GM23338 (cell line): ENCODE results near the gene CDC45. TPM values are rescaled to one million over a fixed set of nuclear protein-coding genes. Genes with fewer than 3 reads are reported as not detected.

Experiments used
- ATAC-seq: fragments of 200-7000 bp; cut with Tn5 transposase; 3 replicates; pipeline ENCODE4 v1.9.1; 2020
- DNase-seq: peaks from one replicate; pipeline ENCODE4 v3.0.0-alpha.2; 2015; ENCODE audit warnings: low spot score
- H2AFZ ChIP-seq: fragments of 200-600 bp; sonication (generic); 2 replicates; pipeline ENCODE4 v1.8.0; 2016; ENCODE audit warnings: antibody characterized with exemption, mild to moderate bottlenecking, moderate library complexity
- H3F3A ChIP-seq: fragments of 200-600 bp; sonication (generic); replicated peaks from 2 replicates; pipeline ENCODE4 v1.8.0; 2017; ENCODE audit warnings: antibody characterized with exemption, mixed run types, low read depth
- H3K27ac ChIP-seq: fragments of 200-600 bp; sonication (generic); 2 replicates; pipeline ENCODE4 v1.6.1; 2016; ENCODE audit warnings: low read depth
- H3K27me3 ChIP-seq: fragments of 200-600 bp; sonication (generic); 2 replicates; pipeline ENCODE4 v1.8.0; 2016; ENCODE audit warnings: mild to moderate bottlenecking, mixed run types, moderate library complexity; ENCODE audit not compliant: insufficient read depth
- H3K36me3 ChIP-seq: fragments of 200-600 bp; sonication (generic); 2 replicates; pipeline ENCODE4 v1.8.0; 2016; ENCODE audit warnings: mild to moderate bottlenecking; ENCODE audit not compliant: insufficient read depth
- H3K4me1 ChIP-seq: fragments of 200-600 bp; sonication (generic); 2 replicates; pipeline ENCODE4 v1.8.0; 2016; ENCODE audit warnings: mild to moderate bottlenecking, moderate library complexity; ENCODE audit not compliant: insufficient read depth
- H3K4me2 ChIP-seq: fragments of 200-600 bp; sonication (generic); 2 replicates; pipeline ENCODE4 v1.7.1; 2017; ENCODE audit warnings: mixed run types
- H3K4me3 ChIP-seq: fragments of 200-600 bp; sonication (generic); 2 replicates; pipeline ENCODE4 v1.6.1; 2016; ENCODE audit warnings: mixed run types
- H3K79me2 ChIP-seq: fragments of 200-600 bp; sonication (generic); replicated peaks from 2 replicates; pipeline ENCODE4 v1.8.0; 2017; ENCODE audit warnings: mild to moderate bottlenecking; ENCODE audit not compliant: insufficient read depth
- H3K9me2 ChIP-seq: fragments of 200-600 bp; sonication (generic); 2 replicates; pipeline ENCODE4 v1.8.0; 2017; ENCODE audit not compliant: insufficient read depth
- H4K20me1 ChIP-seq: fragments of 200-600 bp; sonication (generic); replicated peaks from 2 replicates; pipeline ENCODE4 v1.8.0; 2017; ENCODE audit warnings: mild to moderate bottlenecking; ENCODE audit not compliant: insufficient read depth
- H3K27ac Mint-ChIP-seq: 2 replicates; pipeline ENCODE4 v1.8.0; 2020; ENCODE audit warnings: inconsistent platforms, mild to moderate bottlenecking, moderate library complexity, mixed read lengths
- H3K27me3 Mint-ChIP-seq: 3 replicates; pipeline ENCODE4 v1.8.0; 2022; ENCODE audit warnings: low read depth, mild to moderate bottlenecking, moderate library complexity, mixed read lengths, inconsistent platforms; ENCODE audit not compliant: insufficient read depth, poor library complexity
- H3K36me3 Mint-ChIP-seq: 3 replicates; pipeline ENCODE4 v1.8.0; 2021; ENCODE audit warnings: low read depth, mild to moderate bottlenecking, inconsistent platforms, moderate library complexity, mixed read lengths
- H3K4me1 Mint-ChIP-seq: 3 replicates; pipeline ENCODE4 v1.8.0; 2020; ENCODE audit warnings: mild to moderate bottlenecking, inconsistent platforms, mixed read lengths
- H3K4me3 Mint-ChIP-seq: 3 replicates; pipeline ENCODE4 v1.8.0; 2021; ENCODE audit warnings: moderate library complexity, mild to moderate bottlenecking, inconsistent platforms, mixed read lengths
- H3K9me3 Mint-ChIP-seq: 3 replicates; pipeline ENCODE4 v1.8.0; 2020; ENCODE audit warnings: moderate library complexity, mild to moderate bottlenecking, inconsistent platforms, mixed read lengths
- CREB1 ChIP-seq: fragments of 250-450 bp; sonication (Bioruptor Pico); IDR thresholded peaks from 2 replicates; pipeline ENCODE4 v1.5.0; 2020; ENCODE audit warnings: low read depth, mild to moderate bottlenecking, moderate library complexity
- CTCF ChIP-seq, 2 experiments: fragments of 200-600 bp in 1 of 2; sonication (generic) in 1 of 2; conservative IDR thresholded peaks; 2 replicates each; pipeline versions ENCODE4 v1.5.1 to v1.6.1; 2016 to 2017; ENCODE audit warnings: antibody characterized with exemption in 2 of 2, low read depth in 2 of 2, mild to moderate bottlenecking in 2 of 2, moderate library complexity in 1 of 2
- EZH2phosphoT487 ChIP-seq: fragments of 200-600 bp; sonication (generic); IDR thresholded peaks from one replicate; pipeline ENCODE4 v1.8.1; 2018; ENCODE audit warnings: antibody characterized with exemption; ENCODE audit not compliant: unreplicated experiment
- JUNB ChIP-seq: IDR thresholded peaks from one replicate; pipeline ENCODE4 v1.6.1; 2016; ENCODE audit warnings: antibody characterized with exemption; ENCODE audit not compliant: unreplicated experiment
- NANOG ChIP-seq: IDR thresholded peaks from 2 replicates; pipeline ENCODE4 v1.6.1; 2016; ENCODE audit warnings: antibody characterized with exemption, borderline replicate concordance
- REST ChIP-seq: IDR thresholded peaks from one replicate; pipeline ENCODE4 v1.6.1; 2018; ENCODE audit warnings: antibody characterized with exemption; ENCODE audit not compliant: unreplicated experiment
- ZNF114 ChIP-seq: fragments of 250-450 bp; sonication (Bioruptor Pico); IDR thresholded peaks from 2 replicates; pipeline ENCODE4 v1.5.0; 2020; ENCODE audit warnings: mild to moderate bottlenecking, moderate library complexity
- ZNF462 ChIP-seq: fragments of 250-450 bp; sonication (Bioruptor Pico); IDR thresholded peaks from 2 replicates; pipeline ENCODE4 v1.5.0; 2020; ENCODE audit warnings: mild to moderate bottlenecking, moderate library complexity
- polyA plus RNA-seq: library from polyadenylated mRNA; unstranded; fragments of >200 nt; fragmentation: Nextera tagmentation; extraction: Ambion mirVana; gene quantifications from 2 replicates; pipeline ENCODE4 v1.2.1, GENCODE V29; 2016
- total RNA-seq: library from RNA; depleted of rRNA; stranded (reverse); fragments of >200 nt; shearing (Covaris generic); gene quantifications from 2 replicates; pipeline ENCODE4 v1.2.3, GENCODE V29; 2014

Gene CDC45
- total and polyA plus RNA-seq, 2 experiments from 2014 or later: 29.0 to 30.3 TPM

GRCh38 chr22:19450363-19451175 lies 29.2 kb upstream of the CDC45 start:
- Mint-ChIP-seq H3K27ac (no peak overlapping the region), H3K4me1 (peaks cover 17% of the 10 kb centered on the region), H3K4me3 (no peak overlapping the region), H3K36me3 (peaks cover 66% of the 10 kb centered on the region), H3K9me3 (no peaks in the 10 kb centered on the region; the same call in 2 of the 3 replicates), H3K27me3 (peaks cover 10% of the 10 kb centered on the region)
- Histone ChIP-seq H3K27ac (no peak overlapping the region), H3K4me2 (no peak overlapping the region), H3K9me2 (no peaks in the 10 kb centered on the region), H3K79me2 (peaks cover 12% of the 10 kb centered on the region), H3K27me3 (peaks cover 8% of the 10 kb centered on the region), H2AFZ (no peak overlapping the region), H4K20me1 (peaks cover 30% of the 10 kb centered on the region), H3K4me3 (no peak overlapping the region), H3K4me1 (peaks cover 12% of the 10 kb centered on the region; the same call in 1 of the 2 replicates), H3F3A (peaks cover 11% of the 10 kb centered on the region; the same call in 1 of the 2 replicates), H3K36me3 (peaks cover 24% of the 10 kb centered on the region)
- ATAC-seq (no peak), DNase-seq (no peak)
- no peak for TF ChIP-seq ZNF114
- TF ChIP-seq NANOG: no peak
- no peak for TF ChIP-seq ZNF462
- no peak for TF ChIP-seq REST
- no peak for TF ChIP-seq CREB1 (CRISPR knock-in tag)
- TF ChIP-seq EZH2phosphoT487: no peak
- TF ChIP-seq CTCF (conservative IDR thresholded peaks at IDR 0.05; ENCODE audit: low read depth in 2 of 2): no peak
- TF ChIP-seq JUNB: no peak
